Vagina (tissue), 2 donors: ENCODE measurements around the gene TUBB8B. TPM values are rescaled to one million over a fixed set of nuclear protein-coding genes. Genes with fewer than 3 reads are reported as not detected.
"Not testable (repeated sequence)": the region's sequence is repeated elsewhere in the genome, so short reads cannot be mapped to it uniquely, and the experiment has no call there.

ENCODE experiments used
- DNase-seq, 2 donors: peaks; one replicate each; pipeline ENCODE4 v3.0.0-alpha.2; 2017; ENCODE audit errors: extremely low spot score in 2 of 2
- H3K27ac ChIP-seq: fragments of 200-600 bp; sonication (generic); one replicate; pipeline ENCODE4 v1.5.1; 2019
- H3K27me3 ChIP-seq: fragments of 200-600 bp; sonication (generic); one replicate; pipeline ENCODE4 v1.5.1; 2019
- H3K36me3 ChIP-seq, 2 donors: fragments of 200-600 bp; sonication (generic); one replicate each; pipeline ENCODE4 v1.5.1; 2017 to 2019
- H3K4me1 ChIP-seq: fragments of 200-600 bp; sonication (generic); one replicate; pipeline ENCODE4 v1.5.1; 2019
- H3K4me3 ChIP-seq, 2 donors: fragments of 200-600 bp; sonication (generic); 1 replicate in 1 of 2; 2 replicates in 1 of 2; pipeline ENCODE4 v1.5.1; 2016 to 2019
- H3K9me3 ChIP-seq: fragments of 200-600 bp; sonication (generic); one replicate; pipeline ENCODE4 v1.5.1; 2019
- intact Hi-C: fragments of 100-400 bp; cut with DNase I; formaldehyde crosslinking; loops from one replicate; pipeline ENCODE4 v1.15.1; 2023
- total RNA-seq: library from RNA; depleted of rRNA; stranded (reverse); fragments of >200 nt; gene quantifications from one replicate; pipeline ENCODE4 v1.2.3, GENCODE V29; 2016

The TUBB8B gene
- 1.7 TPM for total RNA-seq

DNA sequence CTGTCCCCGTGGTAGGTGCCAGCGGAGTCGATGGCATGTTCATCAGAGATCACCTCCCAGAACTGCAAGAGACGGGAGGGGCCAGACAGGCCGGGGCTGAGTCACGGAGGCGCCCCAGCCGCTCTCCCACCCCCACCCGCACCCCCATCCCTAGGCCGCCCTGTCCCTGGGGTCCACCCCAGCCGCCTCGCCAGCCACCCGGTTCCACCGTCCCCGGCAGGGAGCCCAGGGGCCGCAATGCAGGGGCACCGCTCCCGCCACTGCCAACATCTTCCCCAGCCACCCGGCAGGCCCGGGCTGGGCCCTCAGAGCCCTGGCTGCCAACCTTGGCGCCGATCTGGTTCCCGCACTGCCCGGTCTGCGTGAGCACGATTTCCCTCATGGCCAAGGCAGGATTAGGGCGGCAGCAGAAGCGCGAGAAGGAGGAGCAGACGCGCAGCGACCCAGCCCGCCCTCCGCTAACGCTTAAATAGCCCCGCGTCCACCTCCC is at the start of gene TUBB8B:
TSS of gene TUBB8B (minus strand) at position 440 of the 490 bp plus-strand sequence. CDS start at position 382, 58 bp downstream.
- DNase-seq, H3K4me1 ChIP-seq, H3K36me3 ChIP-seq, intact Hi-C loops, H3K27ac ChIP-seq, H3K4me3 ChIP-seq, H3K27me3 ChIP-seq, H3K9me3 ChIP-seq: not testable (repeated sequence)

DNA sequence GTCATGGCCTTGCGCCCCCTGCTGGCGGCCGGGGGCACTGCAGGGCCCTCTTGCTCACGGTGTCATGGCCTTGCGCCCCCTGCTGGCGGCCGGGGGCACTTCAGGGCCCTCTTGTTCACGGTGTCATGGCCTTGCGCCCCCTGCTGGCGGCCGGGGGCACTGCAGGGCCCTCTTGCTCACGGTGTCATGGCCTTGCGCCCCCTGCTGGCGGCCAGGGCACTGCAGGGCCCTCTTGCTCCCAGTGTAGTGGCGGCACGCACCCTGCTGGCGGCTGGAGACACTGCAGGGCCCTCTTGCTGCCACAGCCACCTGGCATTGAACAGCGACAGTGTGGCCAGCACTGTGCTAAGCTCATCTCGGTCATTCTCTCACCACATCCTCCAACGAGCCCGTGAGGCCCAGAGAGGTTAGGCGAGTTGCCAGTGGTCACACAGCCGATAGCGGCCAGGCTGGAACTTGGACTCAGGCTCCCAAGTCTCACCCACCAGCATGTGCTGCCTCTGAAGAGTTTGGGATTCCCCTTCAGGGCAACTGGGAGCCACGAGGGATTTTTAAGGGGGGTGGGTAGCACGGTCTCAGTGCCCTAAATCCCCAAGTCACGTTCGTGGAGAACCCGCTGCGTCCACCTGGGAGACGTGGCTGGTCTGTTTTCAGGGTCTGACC is 48.0 kb upstream of the TUBB8B start:
- H3K36me3 ChIP-seq, intact Hi-C loops, H3K27ac ChIP-seq, H3K27me3 ChIP-seq, DNase-seq, H3K4me1 ChIP-seq, H3K4me3 ChIP-seq, H3K9me3 ChIP-seq: not testable (repeated sequence)

DNA sequence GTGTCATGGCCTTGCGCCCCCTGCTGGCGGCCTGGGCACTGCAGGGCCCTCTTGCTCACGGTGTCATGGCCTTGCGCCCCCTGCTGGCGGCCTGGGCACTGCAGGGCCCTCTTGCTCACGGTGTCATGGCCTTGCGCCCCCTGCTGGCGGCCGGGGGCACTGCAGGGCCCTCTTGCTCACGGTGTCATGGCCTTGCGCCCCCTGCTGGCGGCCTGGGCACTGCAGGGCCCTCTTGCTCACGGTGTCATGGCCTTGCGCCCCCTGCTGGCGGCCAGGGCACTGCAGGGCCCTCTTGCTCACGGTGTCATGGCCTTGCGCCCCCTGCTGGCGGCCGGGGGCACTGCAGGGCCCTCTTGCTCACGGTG is 47.3 kb upstream of the TUBB8B start:
- H3K9me3 ChIP-seq, DNase-seq, H3K36me3 ChIP-seq, H3K27ac ChIP-seq, H3K27me3 ChIP-seq, H3K4me3 ChIP-seq, H3K4me1 ChIP-seq, intact Hi-C loops: not testable (repeated sequence)

DNA sequence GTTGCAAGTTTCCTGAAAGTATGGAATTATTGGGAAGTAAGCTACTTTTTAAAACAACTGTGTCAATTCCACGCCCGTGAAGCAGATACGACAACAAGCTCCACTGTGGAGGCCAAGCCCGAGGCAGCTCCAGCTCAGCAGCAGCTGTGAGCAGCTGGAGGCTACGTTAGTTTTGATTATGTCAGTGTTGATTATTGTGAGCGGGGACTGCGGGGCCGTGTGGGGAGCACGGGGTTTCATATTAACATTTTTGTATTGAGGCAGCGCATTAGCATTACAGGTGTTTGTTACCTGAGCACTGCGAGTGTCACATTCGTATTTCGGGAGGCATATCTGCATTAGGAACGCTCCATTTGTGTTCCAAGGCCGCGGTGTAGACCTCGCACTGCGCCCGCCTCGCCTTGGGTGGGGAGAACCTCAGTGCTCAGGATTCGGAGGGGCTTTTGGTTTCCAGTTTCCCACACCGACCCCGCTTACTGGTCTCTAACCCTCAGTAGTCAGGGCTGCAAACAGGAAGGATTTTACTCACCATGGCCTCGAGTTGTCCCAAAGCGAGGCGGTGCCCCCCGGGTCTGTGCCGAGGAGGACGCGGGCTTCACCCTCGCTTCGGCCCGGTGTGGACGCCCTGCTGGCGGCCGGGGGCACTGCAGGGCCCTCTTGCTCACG is 46.8 kb upstream of the TUBB8B start:
- DNase-seq, H3K4me1 ChIP-seq, H3K36me3 ChIP-seq, H3K27me3 ChIP-seq, intact Hi-C loops, H3K9me3 ChIP-seq, H3K27ac ChIP-seq, H3K4me3 ChIP-seq: not testable (repeated sequence)

DNA sequence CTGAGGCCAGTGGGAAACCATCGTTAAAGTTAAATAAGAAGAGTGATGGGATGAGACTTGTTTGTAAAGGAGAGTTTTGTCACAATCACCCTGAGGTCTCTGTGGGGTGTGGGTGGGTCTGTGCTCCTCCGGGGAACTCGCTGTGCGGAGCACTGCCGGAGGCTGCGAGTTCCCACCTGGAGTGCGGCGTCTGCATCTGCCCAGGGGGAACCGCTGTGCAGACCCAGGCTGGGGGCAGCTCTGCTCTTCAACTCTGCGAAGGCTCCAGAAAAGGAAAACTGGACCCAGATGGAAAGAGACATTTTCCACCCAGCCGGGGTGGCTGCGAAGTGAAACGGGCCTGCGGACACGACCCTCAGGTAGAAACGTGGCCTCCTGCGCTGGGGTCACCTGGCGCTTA is 46.2 kb upstream of the TUBB8B start:
- H3K27ac ChIP-seq, H3K9me3 ChIP-seq, H3K27me3 ChIP-seq, H3K4me3 ChIP-seq, H3K36me3 ChIP-seq, DNase-seq, intact Hi-C loops, H3K4me1 ChIP-seq: not testable (repeated sequence)

DNA sequence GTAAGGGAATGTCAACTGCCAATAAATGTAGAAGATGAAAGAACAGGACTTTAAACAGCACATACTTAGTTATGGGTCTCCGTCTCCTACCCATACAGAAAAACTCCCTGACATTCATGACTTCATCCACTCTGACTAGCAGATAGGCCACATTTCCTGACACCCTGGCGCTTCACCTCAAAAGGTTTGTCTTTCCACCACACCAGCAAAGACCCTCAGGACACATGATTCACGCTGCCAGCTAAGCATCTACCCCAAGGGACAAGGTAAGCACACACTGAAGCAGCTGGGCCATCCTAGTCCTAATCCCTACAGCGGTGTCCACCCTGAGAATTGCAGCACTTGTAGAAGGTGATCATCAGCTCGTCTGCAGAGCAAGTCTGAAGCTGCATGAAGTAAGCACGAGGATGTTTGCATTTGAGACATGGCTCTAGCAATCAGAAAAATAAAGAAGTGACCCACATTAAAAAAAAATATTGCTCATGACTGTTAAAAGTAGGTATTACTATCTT is 44.5 kb upstream of the TUBB8B start:
- intact Hi-C loops, H3K36me3 ChIP-seq, H3K9me3 ChIP-seq, DNase-seq, H3K27ac ChIP-seq, H3K4me3 ChIP-seq, H3K4me1 ChIP-seq, H3K27me3 ChIP-seq: not testable (repeated sequence)

DNA sequence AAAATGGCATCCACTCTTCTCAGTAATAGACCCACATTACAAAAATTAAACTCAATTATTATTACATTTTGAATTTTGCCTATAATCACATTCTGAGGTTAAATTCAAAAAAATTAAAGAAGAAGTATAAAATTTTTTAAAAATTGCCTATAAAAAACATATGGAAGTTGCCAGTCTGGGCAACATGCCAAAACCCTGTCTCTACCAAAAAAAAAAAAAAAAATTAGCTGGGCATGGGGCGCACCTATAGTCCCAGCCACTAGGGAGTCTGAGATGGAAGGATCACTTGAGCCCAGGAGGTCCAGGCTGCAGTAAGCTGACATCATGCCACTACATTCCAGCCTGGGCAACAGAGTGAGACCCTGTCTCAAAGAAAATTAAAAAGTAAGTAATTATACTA is 42.1 kb upstream of the TUBB8B start:
- H3K27me3 ChIP-seq, H3K9me3 ChIP-seq, DNase-seq, intact Hi-C loops, H3K36me3 ChIP-seq, H3K4me1 ChIP-seq, H3K4me3 ChIP-seq, H3K27ac ChIP-seq: not testable (repeated sequence)

DNA sequence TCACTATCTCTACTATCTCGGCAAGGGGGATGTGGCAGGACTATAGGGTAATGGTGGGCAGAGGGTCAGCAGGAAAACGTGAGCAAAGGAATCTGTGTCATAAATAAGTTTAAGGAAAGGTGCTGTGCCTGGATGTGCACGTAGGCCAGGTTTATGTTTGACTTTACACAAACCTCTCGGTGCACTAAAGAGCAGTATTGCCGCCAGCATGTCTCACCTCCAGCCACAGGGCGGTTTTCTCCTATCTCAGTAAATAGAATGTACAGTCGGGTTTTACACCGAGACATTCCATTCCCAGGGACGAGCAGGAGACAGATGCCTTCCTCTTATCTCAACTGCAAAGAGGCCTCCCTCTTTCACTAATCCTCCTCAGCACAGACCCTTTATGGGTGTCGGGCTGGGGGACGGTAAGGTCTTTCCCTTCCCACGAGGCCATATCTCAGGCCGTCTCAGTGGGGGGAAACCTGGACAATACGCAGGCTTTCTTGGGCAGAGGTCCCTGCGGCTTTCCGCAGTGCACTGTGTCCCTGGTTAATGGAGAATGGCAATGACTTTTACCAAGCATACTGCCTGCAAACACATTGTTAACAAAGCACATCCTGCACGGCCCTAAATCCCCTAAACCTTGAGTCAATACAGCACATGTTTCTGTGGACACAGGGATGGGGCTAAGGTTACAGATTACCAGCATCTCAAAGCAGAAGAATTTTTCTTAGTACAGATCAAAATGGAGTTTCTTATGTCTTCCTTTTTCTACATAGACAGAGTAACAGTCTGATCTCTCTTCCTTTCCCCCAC is 41.2 kb upstream of the TUBB8B start:
- not testable (repeated sequence) for DNase-seq, H3K27me3 ChIP-seq

DNA sequence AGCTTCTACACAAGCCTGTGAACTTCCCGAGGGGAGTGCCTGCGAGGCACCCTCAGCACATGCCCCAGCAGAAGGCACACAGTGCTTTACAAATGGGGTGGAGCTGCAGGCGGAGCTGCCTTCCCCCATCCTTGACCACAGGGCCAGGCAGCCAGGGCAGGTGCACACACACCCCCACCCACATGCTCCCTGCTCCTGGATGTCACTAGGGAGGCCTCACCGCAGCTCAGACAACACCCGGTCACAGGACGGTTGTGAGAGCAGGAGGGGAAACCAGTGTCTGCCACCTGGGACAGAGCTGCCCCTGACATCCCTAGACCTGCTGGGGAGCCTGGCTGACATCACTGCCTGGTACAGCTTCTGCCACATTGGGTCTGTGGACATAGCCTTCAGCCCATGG is 39.7 kb upstream of the TUBB8B start:
- DNase-seq, intact Hi-C loops: not testable (repeated sequence)

More for the DNA sequence above, 41.2 kb upstream of the TUBB8B start:
- H3K4me3 ChIP-seq, H3K27ac ChIP-seq, H3K4me1 ChIP-seq, H3K9me3 ChIP-seq, H3K36me3 ChIP-seq, intact Hi-C loops: not testable (repeated sequence)

DNA sequence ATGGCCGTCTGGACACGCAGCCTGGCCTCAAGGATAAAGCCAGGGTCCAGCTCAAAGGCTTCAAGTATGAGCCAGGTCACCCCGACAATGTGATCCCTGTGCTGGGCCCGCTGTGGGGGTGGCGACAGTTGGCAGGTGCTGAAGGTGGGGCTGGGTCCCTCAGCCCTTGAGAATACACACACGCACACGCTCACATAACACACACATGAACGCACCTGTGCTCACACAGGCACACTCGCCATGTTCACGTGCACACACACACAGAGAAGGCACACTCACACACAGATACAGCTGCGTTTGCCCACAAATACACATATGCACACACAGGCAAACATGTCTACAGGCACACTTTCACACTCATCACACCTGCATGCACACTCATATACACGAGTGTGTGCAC is 35.4 kb upstream of the TUBB8B start:
- H3K9me3 ChIP-seq, H3K4me1 ChIP-seq, DNase-seq, intact Hi-C loops, H3K4me3 ChIP-seq, H3K27ac ChIP-seq, H3K27me3 ChIP-seq, H3K36me3 ChIP-seq: not testable (repeated sequence)

More for the DNA sequence above, 39.7 kb upstream of the TUBB8B start:
- not testable (repeated sequence) for H3K27me3 ChIP-seq, H3K36me3 ChIP-seq, H3K4me1 ChIP-seq, H3K9me3 ChIP-seq, H3K4me3 ChIP-seq, H3K27ac ChIP-seq

DNA sequence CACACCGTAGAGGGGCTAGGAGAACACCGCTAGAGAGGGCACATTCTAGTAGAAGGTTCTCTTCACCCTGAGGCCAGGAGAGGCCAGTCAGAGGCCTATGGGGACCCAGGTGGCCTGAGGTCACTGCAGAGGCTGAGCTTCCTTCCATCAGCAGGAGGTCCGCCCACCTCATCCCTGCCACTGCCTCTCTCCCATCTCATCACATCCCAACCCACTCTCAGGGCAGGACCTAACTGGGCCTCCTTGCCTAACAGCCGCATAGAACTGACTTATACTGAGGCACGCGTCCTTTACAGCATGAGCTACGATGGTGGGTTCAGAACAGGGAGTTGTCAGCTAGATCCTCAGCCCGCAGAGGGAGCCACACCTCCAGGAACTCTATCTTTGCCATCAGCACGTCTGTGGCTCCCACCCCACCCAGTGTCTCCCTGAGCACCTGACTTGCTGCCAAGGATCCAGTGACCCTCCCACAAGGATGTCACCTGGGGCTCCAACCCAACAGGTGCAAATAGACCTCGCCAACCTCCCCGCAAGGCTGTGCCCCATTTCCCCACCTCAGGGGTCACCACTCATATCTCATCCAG is 33.3 kb upstream of the TUBB8B start:
- H3K4me1 ChIP-seq, intact Hi-C loops: not testable (repeated sequence)

DNA sequence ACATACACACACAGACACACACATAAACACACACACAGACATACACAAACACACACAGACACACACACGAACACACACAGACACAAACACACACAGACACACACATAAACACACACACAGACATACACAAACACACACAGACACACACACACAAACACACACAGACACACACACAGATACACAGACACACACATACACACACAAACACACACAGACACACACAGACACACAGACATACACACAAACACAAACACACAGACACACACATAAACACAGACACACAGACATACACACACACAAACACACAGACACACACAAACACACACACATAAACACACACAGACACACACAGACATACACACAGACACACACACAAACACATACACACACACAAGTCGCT is 31.5 kb upstream of the TUBB8B start:
- H3K4me1 ChIP-seq, intact Hi-C loops, H3K27me3 ChIP-seq, H3K36me3 ChIP-seq, DNase-seq, H3K4me3 ChIP-seq, H3K9me3 ChIP-seq, H3K27ac ChIP-seq: not testable (repeated sequence)

More for the DNA sequence above, 33.3 kb upstream of the TUBB8B start:
- DNase-seq, H3K9me3 ChIP-seq, H3K4me3 ChIP-seq, H3K27ac ChIP-seq, H3K27me3 ChIP-seq, H3K36me3 ChIP-seq: not testable (repeated sequence)

DNA sequence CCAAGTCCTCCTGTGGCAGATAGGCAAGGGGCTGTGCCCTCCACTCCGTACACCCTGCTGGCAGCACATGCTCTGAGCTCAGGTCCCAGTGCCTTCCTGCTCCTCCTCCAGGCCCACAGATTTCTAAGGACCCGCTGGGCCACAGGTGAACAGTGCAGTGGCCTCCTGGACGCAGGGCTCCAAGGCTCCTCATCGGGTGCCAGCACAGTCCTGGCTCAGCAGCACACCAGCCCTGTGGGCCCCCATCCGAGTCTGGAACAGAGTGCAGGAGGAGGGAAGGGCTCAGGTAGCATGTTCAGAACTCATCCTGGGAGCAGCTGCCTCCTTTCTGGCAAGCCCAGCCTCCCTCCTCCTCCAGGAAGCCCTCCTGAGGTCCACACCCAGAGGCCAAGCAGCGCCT is 30.8 kb upstream of the TUBB8B start:
- H3K27me3 ChIP-seq, H3K4me3 ChIP-seq, H3K36me3 ChIP-seq, H3K9me3 ChIP-seq, DNase-seq, H3K27ac ChIP-seq, intact Hi-C loops, H3K4me1 ChIP-seq: not testable (repeated sequence)
